NCI-H510A (cell line): ENCODE data around the gene CCSAP.
"Not testable (repeated sequence)": the region's sequence is repeated elsewhere in the genome, so short reads cannot be mapped to it uniquely, and the experiment has no call there.

Experiments
- DNase-seq: peaks from one replicate; lab custom pipeline; 2025; lab: John Stamatoyannopoulos, UW

Gene CCSAP

DNA sequence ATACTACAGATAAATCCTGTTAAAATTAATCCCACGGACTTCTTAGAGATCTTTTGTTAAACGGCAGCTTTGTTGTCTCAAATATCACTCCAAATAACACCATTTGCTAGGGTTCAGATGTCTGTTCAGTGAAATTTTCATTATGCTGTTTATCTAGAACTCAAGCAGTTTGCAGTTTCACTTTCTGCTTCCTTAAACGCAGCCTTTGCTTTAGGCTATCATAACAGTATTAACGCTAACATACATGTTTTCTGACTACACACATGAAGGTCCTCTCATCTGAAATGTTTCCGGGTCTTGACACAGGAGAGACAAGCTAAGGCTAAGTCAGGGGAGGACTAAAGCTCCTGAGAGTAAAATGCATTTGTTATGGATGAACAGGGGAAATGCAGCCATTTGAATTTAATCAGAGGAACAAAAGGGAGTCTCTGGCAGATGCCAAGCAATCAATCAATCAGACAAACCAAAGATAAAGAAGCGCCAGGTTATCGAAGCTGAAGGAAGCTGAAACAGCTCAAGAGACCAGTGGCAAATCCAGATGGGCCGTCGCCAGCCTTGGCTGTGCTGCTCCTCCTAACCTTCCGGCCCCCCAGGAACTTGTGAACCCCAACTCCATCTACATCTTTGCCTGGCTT, 16.9 kb downstream of the CCSAP start:
- DNase-seq: no peak

GRCh38 chr1:229325401-229325800, 17.4 kb downstream of the CCSAP start:
- no peak for DNase-seq

DNA sequence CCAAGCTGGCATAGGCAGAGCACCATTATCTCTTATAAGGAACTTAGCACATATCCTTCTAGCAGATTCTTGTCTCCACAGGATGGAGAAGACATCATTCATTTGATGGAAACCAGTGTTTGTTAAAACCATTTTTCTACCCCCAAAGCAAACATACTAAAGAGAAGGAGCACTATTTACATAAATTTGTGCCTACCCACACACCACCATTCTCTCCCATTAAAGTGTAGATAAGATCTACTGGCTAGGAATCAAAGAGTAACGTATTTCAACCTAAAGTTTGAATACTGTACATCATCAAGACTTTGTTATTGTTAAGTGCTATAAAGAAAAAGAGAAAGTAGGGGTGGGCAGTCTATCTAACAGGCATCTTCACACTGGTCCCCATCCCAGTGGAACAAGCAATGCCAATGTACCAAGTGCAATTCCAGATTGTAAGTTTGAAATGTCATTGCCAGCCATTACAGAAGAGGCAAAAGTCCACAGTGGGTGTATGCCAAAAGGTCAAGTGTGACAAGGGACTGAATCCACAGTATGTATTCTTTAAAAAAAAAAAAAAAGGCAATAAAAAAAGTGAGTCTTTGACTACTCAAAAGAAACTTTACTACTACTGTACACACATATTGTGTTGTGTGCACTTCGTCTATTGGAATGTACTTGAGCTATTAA, 18.8 kb downstream of the CCSAP start:
- no peak for DNase-seq

GRCh38 chr1:229323201-229323600, 19.6 kb downstream of the CCSAP start:
- DNase-seq: no peak

GRCh38 chr1:229319487-229319886, 23.4 kb downstream of the CCSAP start:
- no peak for DNase-seq

GRCh38 chr1:229318056-229318455, 24.8 kb downstream of the CCSAP start:
- no peak for DNase-seq

DNA sequence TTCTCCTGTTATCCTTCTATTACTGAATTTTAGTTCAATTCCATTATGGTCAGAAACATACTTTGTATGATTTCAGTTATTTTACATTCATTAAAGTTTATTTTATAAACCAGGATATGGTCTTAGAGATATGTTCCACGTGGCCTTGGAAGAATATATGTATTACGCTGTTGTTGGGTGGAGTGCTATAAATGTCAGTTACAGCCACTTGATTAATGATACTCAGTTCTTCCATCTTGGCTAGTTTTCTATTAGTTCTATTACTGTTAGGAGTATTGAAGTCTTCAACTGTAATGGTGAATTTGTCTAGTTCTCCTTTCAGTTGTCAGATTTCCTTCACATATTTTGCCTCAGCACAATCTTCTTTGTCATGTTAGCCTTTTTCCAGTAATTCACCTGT, 26.7 kb downstream of the CCSAP start:
- no peak for DNase-seq

DNA sequence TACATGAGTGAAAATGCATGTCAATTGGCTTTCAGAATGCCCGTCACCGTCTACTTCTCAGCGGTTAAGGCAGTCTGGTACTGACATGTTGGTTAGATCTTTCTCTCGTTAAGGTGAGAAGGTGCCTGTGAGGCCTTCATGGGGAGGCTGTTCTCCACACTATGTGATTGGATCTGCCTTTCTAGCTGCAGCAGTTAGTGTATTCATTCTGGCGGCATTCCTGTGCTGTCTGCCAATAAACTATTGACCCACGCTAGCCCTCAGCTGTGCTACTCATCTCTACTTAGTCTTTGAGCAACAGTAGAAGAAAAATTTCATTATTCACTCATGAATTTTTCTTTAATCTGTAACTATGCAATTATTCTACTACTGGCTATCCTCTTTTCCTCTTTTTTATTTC, 32.0 kb downstream of the CCSAP start:
- no peak for DNase-seq

DNA sequence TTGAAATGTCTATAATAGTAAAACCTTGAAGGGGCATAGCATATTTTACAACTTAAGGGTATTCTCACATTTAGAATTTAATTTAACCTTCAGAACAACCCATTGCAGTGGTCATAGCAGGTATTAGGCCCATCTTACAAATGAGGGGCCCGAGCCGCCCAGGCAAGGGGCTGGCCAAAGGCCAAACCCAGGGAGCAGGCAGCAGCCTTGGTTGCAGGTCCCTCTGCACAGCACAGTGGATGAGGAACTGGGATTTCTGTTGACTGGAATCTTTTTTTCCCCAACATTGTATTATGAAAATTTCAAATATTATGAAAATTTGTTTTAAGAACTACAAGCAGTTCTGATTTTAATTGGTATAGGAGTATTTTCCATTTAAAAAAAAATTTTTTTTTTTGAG, 33.2 kb downstream of the CCSAP start:
- no peak for DNase-seq

- no peak for DNase-seq
Observed at GRCh38 chr1:229309074-229309473, 33.8 kb downstream of the CCSAP start.

DNA sequence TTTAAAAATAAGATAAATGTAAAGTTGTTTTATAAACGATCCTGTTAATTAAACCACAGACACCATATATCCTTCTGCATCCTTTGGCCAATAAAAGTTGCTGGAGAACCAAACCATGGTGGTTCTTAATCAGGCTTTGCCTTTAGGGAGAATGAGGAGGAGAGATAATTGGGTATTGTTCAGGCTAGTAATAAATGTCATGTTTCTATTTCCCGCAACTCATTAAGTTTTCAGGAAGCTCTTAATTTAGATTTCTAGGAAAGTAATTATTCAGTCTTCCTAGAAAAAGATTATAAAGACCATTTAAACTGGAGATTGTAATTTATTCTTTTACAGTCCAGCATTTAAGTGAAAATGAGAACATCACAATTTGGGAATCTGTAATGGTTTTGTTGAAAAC, 37.5 kb downstream of the CCSAP start:
- DNase-seq: no peak

DNA sequence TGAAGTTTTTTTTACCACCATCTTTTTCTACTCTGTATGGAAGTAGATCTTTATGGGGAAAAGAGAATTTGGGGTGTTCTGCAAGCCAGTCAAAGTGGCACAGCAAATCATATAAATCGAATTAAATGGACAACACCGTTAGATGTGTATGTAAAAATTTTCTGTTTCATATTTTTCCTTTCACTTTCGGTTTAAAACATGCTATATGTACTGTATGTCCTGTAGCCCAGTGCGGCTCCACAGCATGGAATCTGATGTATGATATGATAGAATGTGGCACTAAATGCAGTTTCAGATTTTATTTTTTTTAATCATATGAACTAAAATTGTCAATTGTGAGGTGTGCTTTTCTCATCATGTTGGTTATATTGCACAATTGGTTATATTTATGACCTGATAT, 39.0 kb downstream of the CCSAP start:
- no peak for DNase-seq

DNA sequence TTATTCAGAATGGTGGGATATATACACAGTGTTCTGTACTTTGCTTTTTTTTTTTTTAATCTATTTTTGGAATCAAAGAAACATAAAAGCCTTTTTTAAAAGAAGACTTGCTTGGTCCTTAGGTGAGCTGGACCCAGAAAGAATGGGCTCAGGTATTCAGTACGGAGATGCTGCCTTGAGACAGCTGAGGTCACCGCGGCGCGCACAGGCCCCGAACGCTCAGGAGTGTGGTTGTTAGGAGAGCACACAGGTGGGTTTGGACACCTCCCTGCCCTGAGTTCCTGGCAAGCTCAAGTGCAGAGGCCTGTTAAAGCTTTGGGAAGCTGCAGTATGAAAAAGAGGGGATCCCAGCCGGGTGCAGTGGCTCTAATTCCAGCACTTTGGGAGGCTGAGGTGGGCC, 40.1 kb downstream of the CCSAP start:
- no peak for DNase-seq

DNA sequence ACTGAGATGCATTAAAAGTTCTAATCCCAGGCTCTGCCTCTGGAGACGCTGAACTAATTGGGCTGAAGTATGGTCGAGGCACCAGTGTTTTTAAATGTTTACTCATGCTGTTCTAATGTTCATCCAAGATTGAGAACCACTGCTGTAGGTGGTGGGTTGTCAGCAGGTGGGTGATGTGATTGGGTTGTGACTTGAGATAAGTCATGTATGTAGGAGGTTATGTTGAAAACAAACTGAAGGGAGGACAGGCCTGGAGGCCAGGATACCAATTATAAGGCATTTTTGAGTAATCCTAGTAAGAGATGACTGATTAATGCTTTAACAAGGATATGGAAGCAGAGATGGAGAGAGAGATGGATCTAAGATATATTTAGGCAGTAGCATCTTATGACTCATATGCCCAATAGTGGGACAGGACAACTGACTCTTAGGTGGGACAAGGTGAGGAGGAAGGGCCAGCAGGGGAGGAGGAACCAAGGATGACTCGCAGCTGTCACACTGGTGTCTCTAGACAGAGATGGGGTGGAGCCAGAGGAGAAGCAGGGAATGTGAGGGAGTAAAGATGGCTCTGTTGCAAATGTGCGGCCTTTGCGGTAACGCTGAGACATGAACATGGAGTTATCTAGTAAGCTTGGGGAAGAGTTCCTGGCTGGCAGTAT, 42.6 kb downstream of the CCSAP start:
- DNase-seq: no peak

- no peak for DNase-seq
Observed at GRCh38 chr1:229298887-229299503, 43.9 kb downstream of the CCSAP start.

GRCh38 chr1:229298420-229298819, 44.4 kb downstream of the CCSAP start:
- DNase-seq: no peak

- DNase-seq: no peak
Observed at GRCh38 chr1:229297746-229298145, 45.1 kb downstream of the CCSAP start.

DNA sequence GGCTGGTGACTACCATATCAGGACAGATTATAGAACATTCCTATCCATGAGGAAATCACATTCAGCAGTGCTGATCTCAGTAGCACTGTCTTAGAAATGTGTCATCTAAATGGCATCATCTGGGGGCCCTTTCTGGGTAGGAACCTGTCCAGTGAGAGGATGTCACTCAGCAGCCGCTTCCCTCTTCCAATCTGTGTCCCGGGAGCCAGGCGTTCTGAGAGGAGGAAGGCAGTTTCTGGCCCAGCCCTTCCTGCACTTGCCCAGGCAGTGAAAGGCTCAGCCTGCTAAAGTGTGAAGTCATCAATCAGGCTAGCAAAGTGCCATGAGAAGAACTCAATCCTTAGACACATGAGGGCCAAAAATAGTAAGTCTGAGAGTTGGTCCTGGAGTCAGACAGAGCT, 46.3 kb downstream of the CCSAP start:
- no peak for DNase-seq

DNA sequence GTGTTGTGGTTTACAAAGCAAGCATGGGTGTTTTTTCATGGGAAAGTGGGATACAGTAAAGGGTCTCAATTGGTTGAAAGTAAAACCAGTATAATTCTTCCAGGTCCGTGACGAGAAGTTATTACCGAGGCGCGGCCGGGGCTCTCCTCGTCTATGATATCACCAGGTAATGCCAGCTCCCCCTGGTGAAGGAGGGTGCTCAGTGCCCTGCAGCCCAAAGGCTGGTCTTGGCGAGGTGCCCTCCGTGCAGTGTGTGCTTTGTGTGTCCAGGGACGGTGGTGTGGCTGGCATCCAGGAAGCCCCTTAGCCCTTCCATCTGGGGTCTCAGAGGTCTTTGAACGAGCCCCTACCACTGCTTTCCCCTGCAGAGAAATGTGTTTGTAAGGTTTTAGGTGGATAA, 47.1 kb downstream of the CCSAP start:
- no peak for DNase-seq

- no peak for DNase-seq
Observed at GRCh38 chr1:229293528-229294204, 49.2 kb downstream of the CCSAP start.

- DNase-seq: not testable (repeated sequence)
Observed at GRCh38 chr1:229291686-229292085, 51.2 kb downstream of the CCSAP start.

GRCh38 chr1:229288516-229288915, 54.3 kb downstream of the CCSAP start:
- DNase-seq: no peak

DNA sequence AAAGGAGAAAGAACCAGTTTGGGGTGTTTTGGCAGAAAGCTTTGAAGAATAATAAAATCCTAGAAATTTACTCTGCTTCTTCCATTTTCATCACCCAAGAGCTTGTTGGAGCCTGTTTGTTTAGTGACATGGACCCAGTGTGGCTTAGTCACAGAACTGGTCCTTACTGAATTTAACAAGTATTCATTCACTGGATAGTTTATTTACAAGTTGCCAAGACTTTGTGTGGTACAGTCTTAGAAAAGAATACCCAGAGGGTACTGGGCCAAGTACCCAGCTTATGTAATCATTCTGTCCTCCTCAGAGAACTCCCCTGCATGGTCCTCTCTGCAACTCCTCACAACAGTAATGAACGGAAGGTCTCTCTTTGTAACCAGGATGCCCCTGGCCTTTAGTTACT, 55.6 kb downstream of the CCSAP start:
- no peak for DNase-seq
